Activated T-cell treated with anti-CD3 and anti-CD28 coated beads, Interleukin-2, amount 50 U/mL, for 1 hour (primary cell): Measurements from ENCODE around the gene SLC39A11.
A peak's percentile ranks its signal among the peaks of the same experiment; 100 is the strongest.
"Not testable (repeated sequence)": the region's sequence is repeated elsewhere in the genome, so short reads cannot be mapped to it uniquely, and the experiment has no call there.

Experiments used
- DNase-seq: peaks from one replicate; pipeline ENCODE4 v3.0.0-alpha.2; 2020

Gene SLC39A11

GRCh38 chr17:73092523-73093135, at the start of gene SLC39A11:
Gene SLC39A11, minus strand, starts transcription at chr17:73092688. Its CDS starts 3,924 bp downstream, at chr17:73088764.
- DNase-seq, result peak; percentile 87

GRCh38 chr17:73141411-73141810, 48.9 kb upstream of the SLC39A11 start:
- no peak for DNase-seq

- DNase-seq, result no peak
Measured at GRCh38 chr17:73140566-73140965, 48.1 kb upstream of the SLC39A11 start.

- DNase-seq, result no peak
Measured at GRCh38 chr17:73139296-73139695, 46.8 kb upstream of the SLC39A11 start.

- DNase-seq, result no peak
Measured at GRCh38 chr17:73138541-73139138, 46.2 kb upstream of the SLC39A11 start.

GRCh38 chr17:73137376-73137775, 44.9 kb upstream of the SLC39A11 start:
- no peak for DNase-seq

- no peak for DNase-seq
Measured at GRCh38 chr17:73135766-73136165, 43.3 kb upstream of the SLC39A11 start.

- no peak for DNase-seq
Measured at GRCh38 chr17:73133911-73134649, 41.6 kb upstream of the SLC39A11 start.

GRCh38 chr17:73132085-73132492, 39.6 kb upstream of the SLC39A11 start:
- no peak for DNase-seq

- not testable (repeated sequence) for DNase-seq
Measured at GRCh38 chr17:73131439-73131838, 39.0 kb upstream of the SLC39A11 start.

GRCh38 chr17:73130977-73131376, 38.5 kb upstream of the SLC39A11 start:
- DNase-seq, result no peak

- no peak for DNase-seq
Measured at GRCh38 chr17:73128496-73128895, 36.0 kb upstream of the SLC39A11 start.

GRCh38 chr17:73126716-73127473, 34.4 kb upstream of the SLC39A11 start:
- no peak for DNase-seq

- DNase-seq, result no peak
Measured at GRCh38 chr17:73123606-73124320, 31.3 kb upstream of the SLC39A11 start.

GRCh38 chr17:73122953-73123605, 30.6 kb upstream of the SLC39A11 start:
- no peak for DNase-seq

- no peak for DNase-seq
Measured at GRCh38 chr17:73121506-73121905, 29.0 kb upstream of the SLC39A11 start.

- DNase-seq, result no peak
Measured at GRCh38 chr17:73119631-73120030, 27.1 kb upstream of the SLC39A11 start.

GRCh38 chr17:73118951-73119391, 26.5 kb upstream of the SLC39A11 start:
- DNase-seq, result no peak

- DNase-seq, result no peak
Measured at GRCh38 chr17:73118139-73118538, 25.7 kb upstream of the SLC39A11 start.

- no peak for DNase-seq
Measured at GRCh38 chr17:73112246-73112645, 19.8 kb upstream of the SLC39A11 start.

GRCh38 chr17:73111386-73111785, 18.9 kb upstream of the SLC39A11 start:
- no peak for DNase-seq

- no peak for DNase-seq
Measured at GRCh38 chr17:73107191-73107590, 14.7 kb upstream of the SLC39A11 start.
